NCI-H460 (cell line): Measurements from ENCODE around the gene MUS81. TPM values are rescaled to one million over a fixed set of nuclear protein-coding genes. Genes with fewer than 3 reads are reported as not detected.

Experiments
- DNase-seq: peaks from one replicate; pipeline ENCODE4 v3.0.0-alpha.2; 2016; ENCODE audit warnings: low read depth; ENCODE audit errors: extremely low read depth
- total RNA-seq: library from RNA; depleted of rRNA; stranded (reverse); fragments of >200 nt; shearing (Covaris generic); gene quantifications from 2 replicates; pipeline ENCODE4 v1.2.3, GENCODE V29; 2014; rRNA removed

Gene MUS81
- total RNA-seq, 1 experiment from 2014 or later: 39.1 TPM

DNA sequence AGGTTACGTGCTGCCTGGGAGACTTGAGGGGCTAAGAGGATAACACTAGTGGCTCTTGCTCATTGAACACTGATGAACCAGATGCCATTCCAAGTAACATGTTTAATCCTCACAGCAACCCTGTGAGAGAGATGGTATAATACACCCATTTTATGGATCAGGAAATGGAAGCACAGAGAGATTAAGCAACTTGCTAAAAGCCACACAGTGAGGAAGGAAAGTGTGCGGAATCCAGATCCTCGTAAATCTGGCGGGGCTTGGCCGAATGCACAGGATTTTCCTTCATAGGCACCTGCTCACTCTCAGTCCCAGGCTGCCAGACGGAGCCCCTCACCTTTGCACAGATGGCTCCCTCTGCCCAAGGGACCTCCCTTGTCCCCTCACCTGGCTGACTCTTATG lies 47.6 kb downstream of the MUS81 start:
- DNase-seq: no peak

DNA sequence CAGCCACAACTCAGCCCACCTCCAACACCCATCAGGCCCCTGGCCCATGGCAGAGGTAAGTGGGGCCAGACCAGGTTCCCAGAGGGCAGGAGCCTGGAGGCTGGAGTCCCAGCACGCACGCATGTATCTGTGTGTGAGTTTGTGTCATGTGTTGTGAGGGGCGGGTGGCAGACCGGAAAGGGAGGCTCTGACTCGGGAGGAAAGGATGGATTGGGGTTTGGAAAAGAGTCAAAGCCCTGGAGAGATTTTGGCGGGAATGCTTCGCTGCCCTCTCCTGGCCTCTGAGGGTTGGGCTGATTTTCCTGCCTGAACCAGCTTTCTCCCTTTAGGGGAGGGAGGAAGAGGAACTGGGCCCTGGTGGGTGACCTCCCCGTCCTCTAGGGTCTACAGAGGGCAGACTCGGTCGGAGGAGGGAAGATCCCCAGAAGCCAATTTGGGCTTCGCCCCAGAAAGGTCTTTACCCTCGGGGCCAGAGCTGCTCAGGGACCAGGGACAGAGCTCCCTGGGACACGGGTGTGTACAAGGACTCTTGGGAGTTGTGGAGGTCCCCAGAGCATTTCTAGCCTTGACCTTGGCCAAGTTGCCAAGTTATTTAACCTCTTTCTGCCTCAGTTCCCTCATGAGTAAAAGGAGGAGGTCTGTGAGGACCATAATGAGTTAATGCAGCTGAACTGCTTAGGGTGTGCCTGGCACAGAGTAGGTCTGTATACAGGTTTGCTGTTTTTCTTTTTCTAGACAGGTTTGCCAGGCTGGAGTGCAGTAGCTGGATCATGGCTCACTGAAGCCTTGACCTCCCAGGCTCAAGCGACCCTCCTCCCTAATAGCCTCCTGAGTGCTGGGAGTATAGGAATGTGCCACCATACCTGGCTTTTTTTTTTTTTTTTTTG lies 51.7 kb downstream of the MUS81 start:
- DNase-seq: peak; percentile 49

DNA sequence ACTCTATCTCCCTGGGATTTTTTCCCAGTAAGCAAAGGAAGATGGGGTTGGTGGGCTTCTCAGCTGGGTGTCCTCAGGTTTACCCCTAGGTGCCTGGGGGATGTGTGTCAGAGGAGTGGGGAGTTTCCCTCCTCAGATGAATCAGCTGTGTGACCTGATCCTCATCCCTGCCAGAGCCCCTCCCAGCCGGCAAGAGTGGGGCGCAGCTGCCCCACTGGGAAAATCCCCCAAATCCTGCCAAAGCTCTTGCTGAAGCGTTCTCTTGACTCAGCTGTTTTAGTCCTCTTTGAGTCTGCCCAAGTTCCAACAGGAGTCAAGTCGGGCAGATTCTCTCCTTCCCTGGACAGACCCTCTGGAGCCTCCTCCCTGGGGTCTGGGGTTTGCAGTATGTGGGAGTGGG lies 52.6 kb downstream of the MUS81 start:
- DNase-seq: no peak

DNA sequence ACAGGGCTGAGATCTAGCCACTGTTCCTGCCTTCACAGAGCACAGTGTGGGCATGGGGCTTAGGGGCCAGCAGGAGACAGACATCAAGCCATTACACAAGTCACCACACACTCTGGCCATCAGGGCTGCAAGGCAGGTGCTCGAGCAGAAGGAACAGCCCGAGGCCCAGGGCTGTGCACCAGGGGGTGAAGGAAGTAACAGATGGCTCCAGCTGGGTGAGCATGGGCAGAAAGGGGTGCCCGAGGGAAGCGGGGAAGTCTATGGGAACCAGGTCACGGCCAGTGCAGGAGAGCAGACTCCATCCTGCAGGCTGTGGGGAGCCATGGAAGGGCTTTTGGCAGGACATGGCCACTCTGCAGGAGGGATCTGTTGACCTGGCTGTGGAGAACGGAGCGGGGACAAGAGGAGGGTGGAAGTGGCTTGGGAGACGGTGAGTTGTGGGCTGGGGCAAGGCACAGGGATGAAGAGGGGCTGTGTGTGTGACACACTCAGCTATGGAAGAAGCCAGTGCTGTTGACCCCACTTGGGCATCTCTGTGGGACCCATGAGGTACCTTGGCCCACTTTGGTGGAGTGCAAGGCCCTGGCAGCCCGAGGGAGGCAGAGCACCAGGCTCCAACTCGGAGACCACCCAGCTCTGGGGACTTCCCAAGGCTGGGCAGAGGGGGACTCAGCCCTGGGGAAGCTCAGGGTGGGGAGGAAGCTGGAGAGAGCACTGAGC lies 55.0 kb downstream of the MUS81 start:
- no peak for DNase-seq

DNA sequence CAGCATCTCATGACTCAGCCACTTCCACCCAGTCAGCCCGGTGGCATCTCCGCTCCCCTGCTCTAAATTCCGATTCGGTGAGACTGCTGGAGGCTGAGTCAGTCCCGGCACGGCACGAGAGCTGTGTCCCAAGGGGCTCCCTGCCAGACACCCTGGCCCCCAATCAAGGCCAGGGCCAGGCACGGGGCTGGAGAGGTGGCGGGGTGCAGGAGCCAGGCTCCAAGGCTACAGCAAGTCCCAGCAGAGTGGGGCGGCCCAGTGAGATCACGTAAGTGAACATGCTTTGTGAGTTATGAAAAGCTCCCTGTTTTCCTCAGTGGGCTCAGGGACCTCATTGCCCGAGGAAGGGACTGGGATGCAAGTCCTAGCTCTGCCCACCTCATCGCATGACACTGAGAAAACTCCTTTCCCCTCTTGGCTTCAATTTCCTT lies 55.6 kb downstream of the MUS81 start:
- DNase-seq: peak; percentile 87

Other genes starting within 250 kb of the MUS81 start
- gene MAP3K11, start 246.2 kb upstream of the MUS81 start, total RNA-seq: 15.9 and 19.2 TPM in 2 replicates
- gene PCNX3, start 244.7 kb upstream of the MUS81 start, total RNA-seq: 12.3 and 13.8 TPM in 2 replicates
- gene SIPA1, start 222.3 kb upstream of the MUS81 start, total RNA-seq: 6.0 and 9.5 TPM in 2 replicates
- gene RELA, start 197.5 kb upstream of the MUS81 start, total RNA-seq: 31.5 and 34.7 TPM in 2 replicates
- gene KAT5, start 148.2 kb upstream of the MUS81 start, total RNA-seq: 32.7 and 35.9 TPM in 2 replicates
- 13.9 and 15.4 TPM in 2 replicates for gene RNASEH2C, start 139.6 kb upstream of the MUS81 start, total RNA-seq
- 7.6 and 8.3 TPM in 2 replicates for gene AP5B1, start 79.5 kb upstream of the MUS81 start, total RNA-seq
- not detected in 2 replicates for gene OVOL1, start 73.4 kb upstream of the MUS81 start, total RNA-seq
- 0.05 TPM in 1 of 2 replicates, not detected in the other for gene SNX32, start 26.5 kb upstream of the MUS81 start, total RNA-seq
- 362 and 364 TPM in 2 replicates for gene CFL1, start 2.3 kb upstream of the MUS81 start, total RNA-seq
- gene EFEMP2, start 12.4 kb downstream of the MUS81 start, total RNA-seq: 1.0 and 2.8 TPM in 2 replicates
- not detected in 2 replicates for gene CTSW, start 19.4 kb downstream of the MUS81 start, total RNA-seq
- 89.6 and 109 TPM in 2 replicates for gene FIBP, start 28.0 kb downstream of the MUS81 start, total RNA-seq
- 27.3 and 27.5 TPM in 2 replicates for gene CCDC85B, start 30.2 kb downstream of the MUS81 start, total RNA-seq
- 56.1 and 58.4 TPM in 2 replicates for gene FOSL1, start 40.0 kb downstream of the MUS81 start, total RNA-seq
- 7.4 and 9.6 TPM in 2 replicates for gene C11orf68, start 58.6 kb downstream of the MUS81 start, total RNA-seq
- 57.2 and 62.4 TPM in 2 replicates for gene DRAP1, start 59.0 kb downstream of the MUS81 start, total RNA-seq
- gene TSGA10IP, start 85.0 kb downstream of the MUS81 start, total RNA-seq: not detected in 2 replicates
- gene SART1, start 101.3 kb downstream of the MUS81 start, total RNA-seq: 24.7 and 28.4 TPM in 2 replicates
- gene EIF1AD, start 141.7 kb downstream of the MUS81 start, total RNA-seq: 23.0 TPM in 2 replicates
- gene BANF1, start 142.1 kb downstream of the MUS81 start, total RNA-seq: 53.6 and 64.3 TPM in 2 replicates
- not detected in 2 replicates for gene CST6, start 151.6 kb downstream of the MUS81 start, total RNA-seq
- not detected in 2 replicates for gene CATSPER1, start 166.0 kb downstream of the MUS81 start, total RNA-seq
- gene GAL3ST3, start 188.7 kb downstream of the MUS81 start, total RNA-seq: not detected in 2 replicates
- gene SF3B2, start 191.9 kb downstream of the MUS81 start, total RNA-seq: 91.7 and 101 TPM in 2 replicates
- gene PACS1, start 209.8 kb downstream of the MUS81 start, total RNA-seq: 10.3 and 13.9 TPM in 2 replicates